Smooth muscle cell (in vitro differentiated cells): Measurements from ENCODE around the gene DNAAF3. TPM values are rescaled to one million over a fixed set of nuclear protein-coding genes. Genes with fewer than 3 reads are reported as not detected.
A peak's percentile ranks its signal among the peaks of the same experiment; 100 is the strongest.

ENCODE experiments used
- DNase-seq: peaks from one replicate; lab custom pipeline; 2025; ENCODE audit not compliant: unreplicated experiment; lab: John Stamatoyannopoulos, UW
- H2AFZ ChIP-seq: fragments of 200-600 bp; sonication (generic); 2 replicates; pipeline ENCODE4 v1.6.0; 2016; ENCODE audit warnings: antibody characterized with exemption, low read depth, mild to moderate bottlenecking
- H3F3A ChIP-seq: fragments of 200-600 bp; sonication (generic); 2 replicates; pipeline ENCODE4 v1.6.0; 2017; ENCODE audit warnings: antibody characterized with exemption, low read depth
- H3K27ac ChIP-seq: fragments of 200-600 bp; sonication (generic); 2 replicates; pipeline ENCODE4 v1.5.1; 2016; ENCODE audit warnings: low read depth, mild to moderate bottlenecking
- H3K27me3 ChIP-seq: fragments of 200-600 bp; sonication (generic); 2 replicates; pipeline ENCODE4 v1.6.1; 2016; ENCODE audit warnings: low read depth, mild to moderate bottlenecking
- H3K36me3 ChIP-seq: fragments of 200-600 bp; sonication (generic); 2 replicates; pipeline ENCODE4 v1.5.1; 2016; ENCODE audit warnings: low read depth
- H3K4me1 ChIP-seq: fragments of 200-600 bp; sonication (generic); 2 replicates; pipeline ENCODE4 v1.5.1; 2016; ENCODE audit warnings: low read depth
- H3K4me2 ChIP-seq: fragments of 200-600 bp; sonication (generic); 2 replicates; pipeline ENCODE4 v1.6.0; 2016; ENCODE audit warnings: mild to moderate bottlenecking
- H3K4me3 ChIP-seq: fragments of 200-600 bp; sonication (generic); 2 replicates; pipeline ENCODE4 v1.5.1; 2016; ENCODE audit warnings: mild to moderate bottlenecking
- H3K79me2 ChIP-seq: fragments of 200-600 bp; sonication (generic); 2 replicates; pipeline ENCODE4 v1.6.0; 2016; ENCODE audit warnings: low read depth, mild to moderate bottlenecking
- H3K9ac ChIP-seq: fragments of 200-600 bp; sonication (generic); 2 replicates; pipeline ENCODE4 v1.6.0; 2016; ENCODE audit warnings: low read depth
- H3K9me3 ChIP-seq: fragments of 200-600 bp; sonication (generic); replicated peaks from 2 replicates; pipeline ENCODE4 v1.5.1; 2016; ENCODE audit warnings: low read depth
- H4K20me1 ChIP-seq: fragments of 200-600 bp; sonication (generic); 2 replicates; pipeline ENCODE4 v1.6.0; 2016; ENCODE audit warnings: low read depth
- WGBS: methylation state at CpG from one replicate; pipeline ENCODE4 v1.1.7; 2016; ENCODE audit warnings: low lambda C conversion rate; 5-methylcytosine and 5-hydroxymethylcytosine counted together
- polyA plus RNA-seq: library from polyadenylated mRNA; unstranded; fragments of >200 nt; fragmentation: Nextera tagmentation; extraction: Ambion mirVana; gene quantifications from 2 replicates; pipeline ENCODE4 v1.2.1, GENCODE V29; 2016
- total RNA-seq: library from RNA; depleted of rRNA; stranded (reverse); fragments of >200 nt; gene quantifications from 2 replicates; pipeline ENCODE4 v1.2.3, GENCODE V29; 2014
- TF ChIP-seq, protein P1 (sequence below): fragments of 200-600 bp; sonication (generic); IDR thresholded peaks from 2 replicates; pipeline ENCODE4 v1.5.1; 2017; ENCODE audit warnings: borderline replicate concordance, mild to moderate bottlenecking, antibody characterized with exemption; ENCODE audit not compliant: insufficient read depth, poor library complexity, severe bottlenecking

The DNAAF3 gene
- total and polyA plus RNA-seq, 2 experiments from 2014 or later = 1.3 to 1.4 TPM

DNA sequence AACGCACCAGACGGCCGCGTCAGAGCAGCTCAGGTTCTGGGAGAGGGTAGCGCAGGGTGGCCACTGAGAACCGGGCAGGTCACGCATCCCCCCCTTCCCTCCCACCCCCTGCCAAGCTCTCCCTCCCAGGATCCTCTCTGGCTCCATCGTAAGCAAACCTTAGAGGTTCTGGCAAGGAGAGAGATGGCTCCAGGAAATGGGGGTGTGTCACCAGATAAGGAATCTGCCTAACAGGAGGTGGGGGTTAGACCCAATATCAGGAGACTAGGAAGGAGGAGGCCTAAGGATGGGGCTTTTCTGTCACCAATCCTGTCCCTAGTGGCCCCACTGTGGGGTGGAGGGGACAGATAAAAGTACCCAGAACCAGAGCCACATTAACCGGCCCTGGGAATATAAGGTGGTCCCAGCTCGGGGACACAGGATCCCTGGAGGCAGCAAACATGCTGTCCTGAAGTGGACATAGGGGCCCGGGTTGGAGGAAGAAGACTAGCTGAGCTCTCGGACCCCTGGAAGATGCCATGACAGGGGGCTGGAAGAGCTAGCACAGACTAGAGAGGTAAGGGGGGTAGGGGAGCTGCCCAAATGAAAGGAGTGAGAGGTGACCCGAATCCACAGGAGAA is 50.9 kb downstream of the DNAAF3 start:
- 71% methylated on average over 13 of the region's 13 CpGs for WGBS
- DNase-seq = no peak
- Histone ChIP-seq H3K27ac (no peak overlapping the region), H3K4me1 (peaks cover 7% of the 10 kb centered on the region), H3K4me2 (peak overlapping the region; percentile 95), H3K4me3 (peak overlapping the region; percentile 76), H3K9ac (peak overlapping the region; percentile 34), H3K9me3 (no peaks in the 10 kb centered on the region), H3F3A (no peaks in the 10 kb centered on the region), H3K27me3 (no peaks in the 10 kb centered on the region), H3K36me3 (no peaks in the 10 kb centered on the region), H2AFZ (no peak overlapping the region), H4K20me1 (peaks cover 62% of the 10 kb centered on the region), H3K79me2 (peaks cover 50% of the 10 kb centered on the region)
- TF ChIP-seq, protein P1, sequence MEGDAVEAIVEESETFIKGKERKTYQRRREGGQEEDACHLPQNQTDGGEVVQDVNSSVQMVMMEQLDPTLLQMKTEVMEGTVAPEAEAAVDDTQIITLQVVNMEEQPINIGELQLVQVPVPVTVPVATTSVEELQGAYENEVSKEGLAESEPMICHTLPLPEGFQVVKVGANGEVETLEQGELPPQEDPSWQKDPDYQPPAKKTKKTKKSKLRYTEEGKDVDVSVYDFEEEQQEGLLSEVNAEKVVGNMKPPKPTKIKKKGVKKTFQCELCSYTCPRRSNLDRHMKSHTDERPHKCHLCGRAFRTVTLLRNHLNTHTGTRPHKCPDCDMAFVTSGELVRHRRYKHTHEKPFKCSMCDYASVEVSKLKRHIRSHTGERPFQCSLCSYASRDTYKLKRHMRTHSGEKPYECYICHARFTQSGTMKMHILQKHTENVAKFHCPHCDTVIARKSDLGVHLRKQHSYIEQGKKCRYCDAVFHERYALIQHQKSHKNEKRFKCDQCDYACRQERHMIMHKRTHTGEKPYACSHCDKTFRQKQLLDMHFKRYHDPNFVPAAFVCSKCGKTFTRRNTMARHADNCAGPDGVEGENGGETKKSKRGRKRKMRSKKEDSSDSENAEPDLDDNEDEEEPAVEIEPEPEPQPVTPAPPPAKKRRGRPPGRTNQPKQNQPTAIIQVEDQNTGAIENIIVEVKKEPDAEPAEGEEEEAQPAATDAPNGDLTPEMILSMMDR = no peak

DNA sequence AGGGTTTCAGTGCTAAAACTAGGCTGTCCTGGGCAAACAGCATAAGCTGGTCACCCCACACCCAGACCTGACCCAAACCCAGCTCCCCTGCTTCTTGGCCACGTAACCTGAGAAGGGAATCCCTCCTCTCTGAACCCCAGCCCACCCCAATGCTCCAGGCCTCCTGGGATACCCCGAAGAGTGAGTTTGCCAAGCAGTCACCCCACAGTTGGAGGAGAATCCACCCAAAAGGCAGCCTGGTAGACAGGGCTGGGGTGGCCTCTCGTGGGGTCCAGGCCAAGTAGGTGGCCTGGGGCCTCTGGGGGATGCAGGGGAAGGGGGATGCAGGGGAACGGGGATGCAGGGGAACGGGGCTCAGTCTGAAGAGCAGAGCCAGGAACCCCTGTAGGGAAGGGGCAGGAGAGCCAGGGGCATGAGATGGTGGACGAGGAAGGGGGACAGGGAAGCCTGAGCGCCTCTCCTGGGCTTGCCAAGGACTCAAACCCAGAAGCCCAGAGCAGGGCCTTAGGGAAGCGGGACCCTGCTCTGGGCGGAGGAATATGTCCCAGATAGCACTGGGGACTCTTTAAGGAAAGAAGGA is 51.8 kb downstream of the DNAAF3 start:
- TF ChIP-seq, protein P1 = no peak
- Histone ChIP-seq H3K4me1 (peaks cover 7% of the 10 kb centered on the region), H3K36me3 (no peaks in the 10 kb centered on the region), H3K9ac (peak overlapping the region; percentile 60), H3K79me2 (peaks cover 50% of the 10 kb centered on the region), H3K9me3 (no peaks in the 10 kb centered on the region), H3K27ac (no peak overlapping the region), H3K27me3 (no peaks in the 10 kb centered on the region), H4K20me1 (peaks cover 71% of the 10 kb centered on the region), H3F3A (no peaks in the 10 kb centered on the region), H3K4me2 (no peak overlapping the region), H3K4me3 (no peak overlapping the region), H2AFZ (no peak overlapping the region)
- 99% methylated on average over 9 of the region's 9 CpGs for whole genome bisulfite sequencing
- no peak for DNase-seq

DNA sequence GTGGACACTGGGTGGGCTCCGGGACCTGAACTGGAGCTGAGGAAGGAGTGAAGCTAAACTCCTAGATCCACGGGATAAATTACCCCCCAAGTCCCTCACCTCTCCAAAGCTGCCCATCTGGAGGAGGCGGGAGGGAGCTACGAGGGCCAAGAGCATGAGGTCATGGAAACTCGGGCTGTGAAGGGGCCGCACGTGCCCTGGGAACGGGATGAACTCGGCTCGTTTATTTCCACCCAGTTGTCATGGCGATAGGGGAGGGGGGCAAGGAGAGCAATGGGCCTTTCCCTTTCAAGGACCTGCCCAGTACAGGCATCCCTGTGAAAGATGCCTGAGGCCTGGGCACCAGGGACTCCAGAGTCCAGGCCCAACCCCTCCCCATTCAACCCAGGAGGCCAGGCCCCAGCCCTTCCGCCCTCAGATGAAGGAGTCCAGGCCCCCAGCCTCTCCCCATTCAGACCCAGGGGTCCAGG is 52.8 kb downstream of the DNAAF3 start:
- Histone ChIP-seq H3K27me3 (no peaks in the 10 kb centered on the region), H3K9ac (peak overlapping the region; percentile 73), H3K4me3 (no peak overlapping the region), H2AFZ (no peak overlapping the region), H3K27ac (peak overlapping the region; percentile 66), H3K4me2 (no peak overlapping the region), H3K36me3 (no peaks in the 10 kb centered on the region), H3F3A (no peaks in the 10 kb centered on the region), H4K20me1 (peaks cover 82% of the 10 kb centered on the region), H3K9me3 (no peaks in the 10 kb centered on the region), H3K4me1 (peaks cover 7% of the 10 kb centered on the region), H3K79me2 (peaks cover 53% of the 10 kb centered on the region)
- 35% methylated on average over 12 of the region's 12 CpGs for WGBS
- DNase-seq = peak; percentile 20
- TF ChIP-seq, protein P1 = no peak
